ENCODE data around the gene PLEKHA5. TPM values are rescaled to one million over a fixed set of nuclear protein-coding genes. Genes with fewer than 3 reads are reported as not detected.

The PLEKHA5 gene
- polyA plus RNA-seq, 1 donor (not counting 4 experiments of a cell fraction or from before 2014, with no cell fraction given), result 21.7 TPM

DNA sequence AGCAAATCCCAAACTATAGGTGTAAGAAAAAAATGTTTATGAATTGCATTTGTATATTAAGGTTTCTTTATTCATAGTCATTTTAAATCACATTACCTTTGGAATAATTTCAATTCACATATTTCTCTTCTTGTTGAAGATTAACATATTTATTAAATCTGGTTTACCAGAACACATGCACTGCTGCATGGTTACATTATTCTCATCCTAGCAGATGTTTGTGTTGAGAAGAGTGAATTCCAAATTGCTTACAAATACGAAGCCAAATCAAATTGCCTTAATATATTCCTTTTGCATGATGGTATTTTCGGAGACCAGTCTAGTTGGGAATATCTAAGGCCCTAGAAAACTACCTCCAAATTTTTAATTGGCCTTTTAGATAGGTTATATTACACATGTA, 130.6 kb downstream of the PLEKHA5 start:
- Histone ChIP-seq H3K4me2 (ENCODE audit: control insufficient read depth, extremely low read depth, insufficient read depth, low read depth, low read length) (no peak overlapping the region), H4K20me1 (ENCODE audit: control insufficient read depth, extremely low read depth, insufficient read depth, low read length) (no peaks in the 10 kb centered on the region), H3K4me1 (ENCODE audit: control insufficient read depth, extremely low read depth, insufficient read depth, low read length) (no peaks in the 10 kb centered on the region), H3K4me3 (ENCODE audit: control insufficient read depth in 2 of 3, extremely low read depth in 1 of 3, insufficient read depth in 2 of 3, low read depth in 1 of 3, low read length in 3 of 3) (no peak overlapping the region), H3K36me3 (ENCODE audit: control insufficient read depth in 2 of 2, extremely low read depth in 1 of 2, insufficient read depth in 2 of 2, low read length in 2 of 2) (no peaks in the 10 kb centered on the region), H3K79me2 (ENCODE audit: control insufficient read depth, insufficient read depth, low read length) (no peaks in the 10 kb centered on the region), H3K27me3 (ENCODE audit: control insufficient read depth, extremely low read depth, insufficient read depth, low read length) (no peaks in the 10 kb centered on the region), H3K9me1 (ENCODE audit: control insufficient read depth, extremely low read depth, insufficient read depth, low read length) (no peaks in the 10 kb centered on the region), H3K9ac (ENCODE audit: control insufficient read depth, extremely low read depth, insufficient read depth, low read length) (no peak overlapping the region), H3K27ac (ENCODE audit: control insufficient read depth, insufficient read depth, low read length) (no peak overlapping the region), H3K9me3 (ENCODE audit: control insufficient read depth, low read depth, low read length) (no peaks in the 10 kb centered on the region), H2AFZ (ENCODE audit: control insufficient read depth, low read length) (no peak overlapping the region)
- FAIRE-seq, result no peak
- TF ChIP-seq, protein P1, sequence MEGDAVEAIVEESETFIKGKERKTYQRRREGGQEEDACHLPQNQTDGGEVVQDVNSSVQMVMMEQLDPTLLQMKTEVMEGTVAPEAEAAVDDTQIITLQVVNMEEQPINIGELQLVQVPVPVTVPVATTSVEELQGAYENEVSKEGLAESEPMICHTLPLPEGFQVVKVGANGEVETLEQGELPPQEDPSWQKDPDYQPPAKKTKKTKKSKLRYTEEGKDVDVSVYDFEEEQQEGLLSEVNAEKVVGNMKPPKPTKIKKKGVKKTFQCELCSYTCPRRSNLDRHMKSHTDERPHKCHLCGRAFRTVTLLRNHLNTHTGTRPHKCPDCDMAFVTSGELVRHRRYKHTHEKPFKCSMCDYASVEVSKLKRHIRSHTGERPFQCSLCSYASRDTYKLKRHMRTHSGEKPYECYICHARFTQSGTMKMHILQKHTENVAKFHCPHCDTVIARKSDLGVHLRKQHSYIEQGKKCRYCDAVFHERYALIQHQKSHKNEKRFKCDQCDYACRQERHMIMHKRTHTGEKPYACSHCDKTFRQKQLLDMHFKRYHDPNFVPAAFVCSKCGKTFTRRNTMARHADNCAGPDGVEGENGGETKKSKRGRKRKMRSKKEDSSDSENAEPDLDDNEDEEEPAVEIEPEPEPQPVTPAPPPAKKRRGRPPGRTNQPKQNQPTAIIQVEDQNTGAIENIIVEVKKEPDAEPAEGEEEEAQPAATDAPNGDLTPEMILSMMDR (optimal IDR thresholded peaks at IDR 0.05 in 1 of 3, IDR thresholded peaks at IDR 0.05 in 1 of 3, conservative IDR thresholded peaks at IDR 0.05 in 1 of 3; ENCODE audit: extremely low read depth in 1 of 3, insufficient read depth in 2 of 3, low read length in 3 of 3), result no peak
- no peak for TF ChIP-seq EZH2 (IDR thresholded peaks at IDR 0.05; ENCODE audit: low read length)
- dilution Hi-C loops (cut with MboI; ENCODE audit: extremely low pct_ligation_motif_present, low sequenced_read_pairs), result no loop called here
- DNase-seq (ENCODE audit: low read depth, low spot score), result no peak

DNA sequence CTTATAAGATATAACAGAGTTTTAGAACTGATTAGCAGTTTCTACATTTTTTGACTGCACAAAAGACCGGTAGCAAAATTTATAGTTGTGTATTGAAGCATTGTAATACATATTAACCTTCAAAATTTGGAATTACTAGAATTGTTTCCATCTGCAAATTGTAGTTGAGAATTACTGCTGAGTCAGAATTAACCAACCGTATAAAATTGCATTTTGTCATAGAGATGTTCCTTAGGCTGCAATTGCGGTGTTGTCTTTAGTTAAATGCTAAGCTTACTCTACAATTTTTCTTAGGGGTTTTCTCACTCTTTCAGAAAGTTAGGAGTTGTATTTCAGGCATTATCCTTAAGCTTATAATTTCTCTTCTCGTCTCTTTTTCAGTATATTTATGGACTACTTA, 132.2 kb downstream of the PLEKHA5 start:
- no peak overlapping the region for H3K4me3 ChIP-seq (ENCODE audit: control insufficient read depth in 2 of 3, extremely low read depth in 1 of 3, insufficient read depth in 2 of 3, low read depth in 1 of 3, low read length in 3 of 3)
- dilution Hi-C loops (cut with MboI; ENCODE audit: extremely low pct_ligation_motif_present, low sequenced_read_pairs), result no loop called here
- H3K79me2 ChIP-seq (ENCODE audit: control insufficient read depth, insufficient read depth, low read length), result no peaks in the 10 kb centered on the region
- H3K27ac ChIP-seq (ENCODE audit: control insufficient read depth, insufficient read depth, low read length), result no peak overlapping the region
- H3K27me3 ChIP-seq (ENCODE audit: control insufficient read depth, extremely low read depth, insufficient read depth, low read length), result no peaks in the 10 kb centered on the region
- no peaks in the 10 kb centered on the region for H3K36me3 ChIP-seq (ENCODE audit: control insufficient read depth in 2 of 2, extremely low read depth in 1 of 2, insufficient read depth in 2 of 2, low read length in 2 of 2)
- no peak for FAIRE-seq
- no peak for TF ChIP-seq EZH2 (IDR thresholded peaks at IDR 0.05; ENCODE audit: low read length)
- TF ChIP-seq, protein P1 (optimal IDR thresholded peaks at IDR 0.05 in 1 of 3, IDR thresholded peaks at IDR 0.05 in 1 of 3, conservative IDR thresholded peaks at IDR 0.05 in 1 of 3; ENCODE audit: extremely low read depth in 1 of 3, insufficient read depth in 2 of 3, low read length in 3 of 3), result no peak
- H3K4me1 ChIP-seq (ENCODE audit: control insufficient read depth, extremely low read depth, insufficient read depth, low read length), result no peaks in the 10 kb centered on the region
- no peaks in the 10 kb centered on the region for H4K20me1 ChIP-seq (ENCODE audit: control insufficient read depth, extremely low read depth, insufficient read depth, low read length)
- no peak for DNase-seq (ENCODE audit: low read depth, low spot score)
- no peak overlapping the region for H3K9ac ChIP-seq (ENCODE audit: control insufficient read depth, extremely low read depth, insufficient read depth, low read length)
- no peaks in the 10 kb centered on the region for H3K9me1 ChIP-seq (ENCODE audit: control insufficient read depth, extremely low read depth, insufficient read depth, low read length)
- no peaks in the 10 kb centered on the region for H3K9me3 ChIP-seq (ENCODE audit: control insufficient read depth, low read depth, low read length)
- no peak overlapping the region for H3K4me2 ChIP-seq (ENCODE audit: control insufficient read depth, extremely low read depth, insufficient read depth, low read depth, low read length)
- H2AFZ ChIP-seq (ENCODE audit: control insufficient read depth, low read length), result no peak overlapping the region

All from keratinocyte (primary cell).